ENCODE measurements around the gene ZNF106.

The ZNF106 gene

DNA sequence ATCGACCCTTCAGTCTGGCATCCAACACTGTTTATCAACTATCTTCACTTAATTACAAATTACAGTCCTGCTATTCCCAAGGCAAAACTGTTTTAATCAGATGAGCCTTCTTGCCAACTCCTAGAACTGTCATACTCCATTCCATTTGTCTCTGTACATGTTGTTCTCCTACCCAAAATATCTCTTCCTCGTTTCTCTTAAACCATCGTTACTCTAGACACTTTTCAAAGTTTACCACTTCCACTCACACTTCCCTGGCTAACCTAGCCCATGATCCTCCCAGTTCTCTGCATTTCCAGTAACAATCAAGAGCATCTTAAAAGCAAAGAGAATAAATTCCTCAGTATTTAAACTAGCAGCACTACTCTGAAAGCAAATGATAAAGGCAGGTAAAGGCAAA, 19.9 kb downstream of the ZNF106 start:
- DNase-seq = no peak

DNA sequence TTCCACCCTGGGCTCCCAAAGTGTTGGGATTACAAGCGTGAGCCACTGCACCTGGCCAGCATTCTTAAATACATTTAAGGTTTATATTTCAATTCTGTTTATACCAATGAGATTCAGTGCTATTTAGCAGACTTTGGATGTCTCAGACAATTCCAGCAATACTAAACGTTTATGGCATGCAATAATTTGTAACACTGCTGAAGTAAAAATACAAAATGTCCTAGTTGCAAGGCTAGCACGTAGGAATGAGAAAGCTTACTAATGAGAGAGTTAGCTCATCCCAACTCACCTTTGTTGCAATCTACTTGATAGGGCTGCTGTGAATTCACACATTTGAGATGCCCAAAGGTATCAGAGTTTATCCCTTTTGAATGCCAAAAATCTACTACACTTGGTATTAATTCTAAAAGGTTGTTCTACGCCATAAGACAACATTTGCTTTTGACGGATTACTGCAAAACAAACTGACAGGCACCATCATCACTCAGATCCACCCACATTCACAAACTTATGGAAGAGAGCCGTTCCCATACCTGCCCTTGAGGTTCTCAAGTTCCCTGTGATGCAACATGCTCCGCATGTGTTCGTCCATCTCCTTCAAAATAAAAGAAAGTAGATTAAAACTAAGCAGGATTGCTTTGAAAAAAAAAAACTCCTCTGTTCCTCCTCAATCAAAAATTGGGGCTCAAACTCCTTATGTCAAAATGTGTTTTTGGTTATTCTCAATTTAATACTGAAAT, 25.3 kb downstream of the ZNF106 start:
- no peak for DNase-seq

DNA sequence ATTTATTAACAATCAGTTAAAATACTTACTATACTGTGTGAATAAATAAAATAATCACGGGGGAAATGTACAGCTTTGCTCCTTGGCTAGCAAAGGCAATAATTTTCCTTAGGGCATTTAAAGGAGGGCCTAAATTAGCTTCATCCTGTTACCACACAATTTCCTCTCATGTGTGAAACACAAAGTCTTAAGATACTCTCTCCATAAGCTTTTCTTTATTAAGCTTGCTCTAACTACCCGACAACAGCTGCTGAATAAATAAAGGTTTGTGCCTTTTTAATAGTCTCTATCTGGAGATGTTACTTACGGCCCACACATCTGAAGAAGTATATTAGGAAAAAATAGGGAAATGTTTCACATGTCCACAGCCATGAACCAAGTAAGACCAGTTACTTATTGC, 29.7 kb downstream of the ZNF106 start:
- DNase-seq = no peak

DNA sequence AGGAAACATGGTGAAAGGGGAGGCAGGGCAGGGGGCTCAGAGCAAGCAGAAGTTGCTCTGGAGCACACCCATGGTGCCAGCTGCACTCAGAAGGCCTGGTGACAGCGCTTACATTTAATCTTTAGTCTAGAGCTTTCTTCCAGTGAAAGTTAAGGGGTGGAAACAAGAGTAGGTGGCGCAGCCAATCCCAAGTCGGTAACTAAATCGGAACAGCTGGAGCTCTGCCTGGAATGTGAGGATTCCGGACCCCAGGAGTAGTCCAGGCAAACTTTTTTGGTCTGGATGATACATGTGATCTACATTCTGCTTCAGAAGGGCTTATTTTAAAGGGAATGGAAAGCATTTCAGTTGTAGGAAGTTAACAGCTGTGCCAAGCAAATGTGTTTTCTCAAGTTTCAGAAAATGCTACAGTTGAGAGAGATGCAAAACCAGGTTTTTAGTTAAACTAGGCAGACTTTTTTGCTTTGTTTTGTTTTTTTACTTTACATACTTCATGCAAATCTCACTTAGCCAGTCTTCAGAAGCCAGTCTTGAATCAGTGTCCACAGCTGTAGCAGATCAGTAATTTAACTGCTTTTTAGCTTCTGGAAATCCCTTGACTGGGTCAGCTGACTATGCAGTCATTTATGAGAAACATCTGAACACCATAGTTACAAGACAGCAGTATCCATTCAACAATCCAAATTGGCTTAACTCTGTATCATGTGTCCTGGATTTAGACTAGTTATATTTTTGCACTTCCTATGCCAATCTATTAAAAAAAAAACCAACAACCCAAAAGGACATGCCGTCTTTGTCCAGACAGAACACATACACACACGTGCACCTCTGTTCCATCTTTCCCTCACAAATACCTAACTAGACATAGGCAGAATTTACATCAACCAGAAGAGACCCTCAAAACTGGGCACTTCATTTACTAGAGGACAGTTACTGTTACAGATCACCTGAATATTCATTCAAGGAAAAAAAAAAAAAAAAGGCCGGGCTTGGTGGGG, 33.2 kb downstream of the ZNF106 start:
- no peak for DNase-seq

DNA sequence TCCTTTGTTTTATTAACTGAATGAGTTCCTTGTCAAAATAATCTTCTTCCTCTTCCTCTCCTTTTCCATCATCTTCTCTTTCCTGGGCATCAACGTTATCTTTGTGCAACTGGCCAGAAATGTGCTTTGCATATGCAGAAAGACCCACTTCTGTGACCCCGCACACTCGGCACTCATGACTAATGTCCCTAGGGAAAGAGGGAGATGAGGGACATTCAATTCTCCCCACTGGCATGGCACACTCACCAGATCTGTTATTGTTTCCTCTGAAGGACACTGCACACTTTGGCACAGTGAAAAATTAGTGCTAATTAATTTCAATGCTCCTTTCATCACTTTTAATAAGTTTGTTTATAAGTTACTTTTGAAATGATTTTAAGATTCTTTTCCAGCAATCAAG, 34.0 kb downstream of the ZNF106 start:
- DNase-seq = no peak

DNA sequence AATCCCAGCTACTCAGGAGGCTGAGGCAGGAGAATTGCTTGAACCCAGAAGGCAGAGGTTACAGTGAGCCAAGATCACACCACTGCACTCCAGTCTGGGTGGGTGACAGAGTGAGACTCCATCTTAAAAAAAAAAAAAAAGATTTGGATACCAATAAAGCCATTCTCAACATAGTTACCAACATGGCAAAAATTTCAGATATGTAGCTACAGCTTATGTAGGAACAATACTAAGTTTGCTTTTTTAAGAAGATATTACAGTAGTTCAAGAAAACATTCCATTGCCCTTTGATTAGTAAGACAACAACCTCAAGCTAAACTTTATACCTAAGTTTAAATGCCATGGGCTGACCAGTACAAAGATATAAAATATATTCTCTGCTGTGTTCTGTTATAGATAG, 34.4 kb downstream of the ZNF106 start:
- DNase-seq = no peak

DNA sequence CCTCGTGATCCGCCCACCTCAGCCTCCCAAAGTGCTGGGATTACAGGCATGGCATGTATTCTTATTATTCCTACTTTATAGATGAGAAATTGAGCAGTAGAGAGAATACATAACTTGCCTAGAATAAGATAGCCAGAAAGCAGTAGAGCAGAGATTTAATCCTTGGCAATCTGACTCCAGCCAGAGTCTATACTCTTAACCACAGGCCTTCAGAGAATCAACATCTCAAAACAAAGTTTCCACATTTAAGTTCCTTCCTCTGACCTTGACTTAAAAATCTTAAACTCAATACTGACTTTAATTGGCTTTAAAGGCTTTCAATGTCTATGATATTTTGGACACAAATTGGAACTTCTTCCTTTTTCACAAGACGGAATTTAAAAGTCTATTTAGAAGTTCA, 37.1 kb downstream of the ZNF106 start:
- DNase-seq = no peak

DNA sequence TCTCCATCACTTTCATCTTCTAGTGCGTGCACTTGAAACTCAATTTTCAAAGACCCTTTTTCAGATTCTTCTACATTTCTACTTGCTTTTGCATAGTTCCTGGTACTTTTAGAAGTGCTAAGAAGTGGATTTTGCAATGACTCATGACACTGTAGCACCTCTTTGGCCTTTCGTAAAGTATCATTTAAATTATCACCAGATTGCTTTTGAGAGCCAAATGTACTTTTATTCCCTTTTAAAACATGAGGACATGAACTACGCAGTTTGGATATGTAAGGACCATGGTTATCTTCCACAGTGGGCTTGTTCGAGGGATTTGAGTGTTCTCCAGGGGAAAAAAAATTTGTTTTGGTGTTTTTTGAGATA, 40.5 kb downstream of the ZNF106 start:
- no peak for DNase-seq

DNA sequence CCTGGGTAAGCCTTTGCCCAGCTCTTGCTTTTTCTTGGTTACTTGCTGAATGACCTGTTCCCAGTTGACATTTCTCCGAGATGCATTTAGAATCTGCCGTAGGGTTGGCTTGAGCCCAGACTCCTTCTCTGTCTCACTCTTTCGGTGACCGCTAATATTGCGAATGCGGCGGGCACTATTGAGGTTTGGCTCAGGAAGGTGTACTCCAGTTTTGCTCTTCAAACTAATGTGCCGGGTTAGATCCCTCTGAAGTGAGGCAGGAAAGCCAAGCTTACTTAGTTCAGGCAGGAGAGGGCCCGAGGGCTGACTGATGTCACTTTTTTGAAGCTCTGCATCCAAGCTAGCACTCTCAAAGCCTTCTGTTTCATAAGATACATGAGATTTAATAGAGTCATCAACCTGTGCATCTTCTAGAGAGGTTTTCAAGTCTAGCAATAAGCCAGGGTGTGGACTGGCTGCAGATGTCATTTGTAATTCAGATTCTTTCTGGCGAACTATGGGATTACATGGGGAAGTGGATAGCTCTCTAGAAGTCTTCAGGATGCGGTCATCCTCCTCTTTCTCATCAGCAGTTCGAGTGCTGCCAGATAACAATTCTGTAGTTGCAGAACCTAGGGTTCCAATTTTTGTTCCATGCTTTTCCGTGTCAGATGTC, 41.0 kb downstream of the ZNF106 start:
- no peak for DNase-seq

DNA sequence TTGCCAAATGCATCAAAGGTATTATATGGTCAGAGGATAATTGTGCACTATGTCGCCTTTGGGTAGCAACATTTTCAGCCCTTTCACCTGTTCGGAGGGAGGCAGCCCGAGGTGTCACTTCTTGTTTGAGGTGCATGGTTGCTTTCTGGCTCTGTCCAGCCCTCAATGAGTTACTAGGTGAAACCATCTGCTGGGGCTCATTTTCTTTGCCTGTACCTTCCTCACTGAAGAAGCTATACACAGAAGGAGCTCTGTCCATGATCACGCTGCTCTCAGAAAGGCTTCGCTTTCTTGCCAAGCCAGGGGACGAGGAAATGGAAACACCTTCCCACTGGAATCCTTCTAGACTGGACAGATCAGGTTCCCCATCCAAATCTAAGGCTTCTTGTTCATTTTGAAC, 42.7 kb downstream of the ZNF106 start:
- DNase-seq = no peak

DNA sequence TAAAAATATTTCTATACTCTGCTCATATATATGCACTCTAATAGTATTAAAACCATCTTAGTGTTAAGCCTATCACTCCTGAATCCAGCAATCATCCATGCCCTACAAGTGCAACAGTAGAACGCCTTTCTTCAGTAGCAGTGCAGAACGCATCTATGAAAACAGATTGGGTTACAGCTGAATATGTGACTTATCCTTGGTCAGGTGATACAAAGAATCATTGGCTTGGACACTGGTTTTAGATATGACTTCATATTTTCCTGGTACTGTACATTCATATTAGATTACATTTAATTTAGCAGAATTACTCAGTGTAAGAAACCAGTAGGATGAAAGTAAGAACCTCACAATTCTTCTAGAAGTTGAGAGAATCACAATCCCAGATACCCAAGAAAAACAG, 43.3 kb downstream of the ZNF106 start:
- DNase-seq = no peak

DNA sequence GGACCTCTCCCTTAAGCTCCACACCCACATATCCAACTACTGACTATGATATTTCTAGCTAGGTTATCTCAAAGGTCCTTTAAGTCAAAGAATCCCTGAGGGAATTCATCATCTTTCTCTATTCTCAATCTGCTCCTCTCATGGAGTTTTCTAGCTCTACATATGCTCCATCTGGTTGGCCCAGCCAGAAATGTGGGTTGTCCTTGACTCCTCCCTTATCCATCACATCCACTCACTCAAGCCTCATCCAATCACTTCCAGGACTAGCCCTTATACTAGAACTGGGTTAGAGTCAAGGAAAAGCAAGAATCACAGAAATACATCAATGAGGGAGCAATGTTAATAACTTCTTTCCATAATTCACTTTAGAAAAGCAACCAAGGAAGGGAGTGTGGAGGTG, 45.4 kb downstream of the ZNF106 start:
- no peak for DNase-seq

DNA sequence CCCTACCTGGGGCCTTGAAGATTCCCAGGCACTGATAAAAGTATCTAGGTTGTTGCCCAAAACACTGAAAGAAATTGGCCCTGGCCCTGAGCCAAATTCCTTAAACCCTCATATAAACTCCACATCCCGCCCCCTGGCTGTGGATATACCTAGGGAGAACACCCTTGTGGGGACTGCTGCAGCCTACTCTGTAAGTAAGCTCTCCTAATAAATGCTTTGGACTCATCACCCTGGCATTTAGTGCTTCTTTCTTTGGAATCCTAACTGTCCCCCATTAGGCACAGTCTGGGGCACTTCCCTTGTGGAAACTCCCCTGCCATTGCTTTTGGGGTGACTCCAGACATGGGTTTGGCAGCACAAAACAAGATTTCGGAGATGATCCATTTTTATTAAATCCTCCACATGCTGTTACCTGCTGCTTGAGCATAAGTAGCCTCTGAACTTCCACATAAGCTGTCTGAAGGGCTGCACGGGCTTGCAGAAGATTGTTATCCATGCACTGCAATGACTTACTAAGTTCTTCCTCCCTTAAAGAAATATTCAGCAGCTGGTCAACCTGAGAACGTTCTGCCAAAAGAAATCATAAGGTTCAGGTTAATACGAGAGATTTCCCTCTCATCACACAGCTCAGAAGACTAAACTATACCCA, 46.4 kb downstream of the ZNF106 start:
- DNase-seq = no peak

DNA sequence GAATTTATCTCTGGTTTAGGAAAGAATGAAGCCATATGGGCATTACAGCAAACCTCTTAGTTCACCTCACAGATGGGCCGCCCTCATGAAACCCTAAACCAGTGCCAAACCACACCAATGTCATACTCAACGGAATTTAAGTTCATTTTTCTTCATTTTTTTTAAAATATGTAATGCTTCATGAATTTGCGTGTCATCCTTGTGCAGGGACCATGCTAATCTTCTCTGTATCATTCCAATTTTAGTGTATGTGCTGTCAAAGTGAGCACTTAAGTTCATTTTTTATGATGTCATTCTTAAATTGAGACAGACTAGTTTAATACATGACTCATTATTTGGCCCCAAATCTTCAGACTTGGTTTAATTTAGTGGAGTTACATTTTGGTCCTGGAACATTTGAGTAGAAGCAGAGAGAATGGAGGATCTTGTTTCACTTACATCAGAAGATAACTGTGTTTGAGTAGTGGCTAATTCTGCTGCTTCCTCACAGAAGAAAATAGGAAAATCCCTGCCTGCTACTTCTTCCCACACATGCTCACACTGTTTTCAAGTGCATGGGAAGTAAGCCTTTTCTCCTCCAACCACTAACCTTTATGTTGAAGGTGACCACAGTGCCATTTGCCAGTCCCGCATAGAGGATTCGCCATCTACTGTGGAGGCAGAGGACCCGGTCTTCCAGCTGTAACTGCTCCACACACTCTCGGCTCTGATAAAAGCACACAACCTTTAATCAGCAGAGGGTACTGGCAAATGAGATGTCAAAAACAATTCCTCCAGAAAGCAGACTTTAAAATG, 63.3 kb downstream of the ZNF106 start:
- no peak for DNase-seq

DNA sequence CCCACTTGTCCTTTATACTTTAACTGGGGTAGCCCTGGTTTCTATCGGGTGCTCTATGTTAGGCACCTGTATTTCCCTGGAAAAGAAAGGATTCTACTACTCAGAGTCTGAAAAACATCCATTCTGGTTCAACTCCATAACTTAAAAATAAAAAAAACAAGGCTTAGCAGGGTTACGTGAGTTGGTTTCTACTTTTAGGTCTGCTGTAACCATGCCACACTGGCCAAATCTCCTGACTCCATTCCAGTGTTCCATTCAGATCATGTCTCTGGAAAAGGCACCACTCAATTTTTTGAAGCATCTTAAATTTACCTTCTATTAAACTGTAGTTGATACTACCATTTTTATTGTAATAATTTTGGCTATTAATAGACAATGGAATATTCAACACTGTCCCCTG, 69.6 kb downstream of the ZNF106 start:
- no peak for DNase-seq

DNA sequence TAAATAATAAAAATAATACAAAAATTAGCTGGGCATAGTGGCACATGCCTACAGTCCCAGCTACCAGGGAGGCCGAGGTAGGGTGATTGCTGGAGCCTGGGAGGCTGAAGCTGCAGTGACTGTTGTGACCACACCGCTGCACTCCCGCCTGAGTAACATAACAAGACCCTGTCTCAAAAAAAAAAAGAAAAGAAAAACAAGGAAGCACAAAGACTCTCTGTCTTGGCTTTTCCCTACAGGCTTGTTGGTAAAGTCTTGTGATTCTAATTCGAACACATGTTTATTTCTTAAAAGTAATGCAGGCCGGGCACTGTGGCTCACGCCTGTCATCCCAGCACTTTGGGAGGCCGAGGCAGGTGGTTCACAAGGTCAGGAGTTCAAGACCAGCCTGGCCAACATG, 71.6 kb downstream of the ZNF106 start:
- no peak for DNase-seq

DNA sequence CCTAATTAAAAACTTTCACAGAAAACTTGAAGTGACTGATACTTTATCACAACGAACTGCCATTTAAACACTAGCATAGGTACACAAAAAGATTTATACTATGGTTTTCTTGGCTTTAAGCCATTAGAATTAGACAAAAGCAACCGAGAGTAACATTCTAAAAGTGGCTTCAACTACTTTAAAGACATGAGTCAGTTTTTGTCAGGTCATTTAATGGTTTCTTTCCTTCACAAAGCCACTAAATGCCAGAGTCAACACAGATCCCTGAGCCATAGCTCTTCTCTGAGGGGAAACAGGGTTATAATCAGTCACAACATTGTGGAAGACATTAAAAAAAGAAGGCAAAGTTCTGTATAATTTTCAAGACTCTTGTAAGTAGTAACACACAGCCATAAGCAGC, 77.0 kb downstream of the ZNF106 start:
- DNase-seq = no peak

DNA sequence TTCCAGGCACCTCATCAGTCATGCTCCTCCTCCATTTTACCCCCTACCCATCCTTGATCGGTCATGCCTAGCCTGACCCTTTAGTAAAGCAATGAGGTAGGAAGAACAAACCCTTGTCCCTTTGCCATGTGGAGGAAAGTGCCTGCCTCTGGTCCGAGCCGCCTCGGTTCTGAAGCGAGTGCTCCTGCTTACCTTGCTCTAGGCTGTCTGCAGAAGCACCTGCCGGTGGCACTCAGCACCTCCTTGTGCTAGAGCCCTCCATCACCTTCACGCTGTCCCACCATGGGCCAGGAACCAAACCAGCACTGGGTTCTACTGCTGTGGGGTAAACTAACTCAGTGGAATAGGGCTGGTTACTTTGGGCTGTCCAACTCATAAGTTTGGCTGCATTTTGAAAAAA, 79.1 kb downstream of the ZNF106 start:
- DNase-seq = no peak

DNA sequence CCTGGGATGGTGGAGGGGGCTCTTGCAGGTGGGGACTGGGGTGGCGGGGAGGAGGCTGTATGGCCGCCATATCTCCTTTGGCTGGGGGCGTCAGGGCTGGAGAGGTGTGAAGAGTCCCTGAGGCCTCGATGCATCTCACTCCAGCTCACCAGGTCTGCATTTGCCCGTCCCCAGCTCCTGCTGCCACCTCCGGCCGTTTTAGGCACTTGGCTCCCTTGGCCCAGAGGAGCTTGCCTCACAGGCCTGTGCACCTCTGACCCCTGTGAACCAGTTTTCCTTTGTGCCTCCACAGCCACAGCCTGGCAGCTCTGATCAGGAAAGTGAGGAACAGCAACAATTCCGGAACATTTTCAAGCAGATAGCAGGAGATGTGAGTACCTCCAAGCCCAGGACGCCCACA, 81.9 kb downstream of the ZNF106 start:
- DNase-seq = no peak

DNA sequence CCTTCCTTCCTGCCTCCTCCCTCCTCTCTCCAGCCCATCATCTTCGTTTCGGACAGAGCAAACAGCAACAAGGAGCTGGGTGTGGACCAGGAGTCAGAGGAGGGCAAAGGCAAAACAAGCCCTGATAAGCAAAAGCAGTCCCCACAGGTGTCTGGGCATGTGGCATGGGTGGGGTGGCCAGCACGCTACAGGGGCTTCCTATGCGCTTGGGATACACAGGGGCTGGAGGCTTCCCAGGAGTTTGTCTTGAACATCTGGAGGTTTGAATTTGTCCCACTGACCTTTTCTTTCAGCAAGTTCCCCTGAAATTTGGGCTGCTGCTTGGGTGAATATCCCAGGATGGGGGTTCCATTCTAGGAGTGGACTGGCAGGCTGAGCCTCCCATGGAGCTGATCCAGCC, 82.8 kb downstream of the ZNF106 start:
- DNase-seq = no peak

DNA sequence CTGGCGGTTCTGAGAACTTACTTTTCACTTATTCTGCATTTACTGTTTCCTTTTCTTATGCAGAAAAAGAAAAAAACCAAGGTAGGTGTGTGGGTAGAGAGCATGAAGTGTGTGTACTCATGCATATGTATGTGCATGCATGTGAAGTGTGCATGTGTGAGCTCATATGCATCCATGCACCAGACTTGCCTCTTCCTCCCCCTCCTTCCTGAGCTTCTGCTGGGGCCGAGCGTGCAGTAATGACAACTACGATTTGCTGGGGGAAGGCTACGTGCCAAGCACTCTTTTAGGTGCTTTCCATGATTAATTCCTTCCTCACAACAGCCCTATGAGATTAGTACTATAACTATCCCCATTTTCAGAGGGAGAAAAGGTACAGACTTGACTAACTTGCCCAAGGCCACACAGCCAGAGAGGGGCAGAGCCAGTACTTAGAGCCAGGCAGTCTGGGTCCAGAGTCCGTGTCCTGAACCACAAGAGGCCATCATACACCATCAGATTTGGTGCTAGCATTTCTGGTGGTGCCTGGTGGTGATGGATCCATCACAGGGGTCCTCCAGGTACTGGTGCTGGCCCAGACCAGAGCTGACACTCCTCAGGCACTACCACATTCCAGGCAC, 85.0 kb downstream of the ZNF106 start:
- DNase-seq = no peak
